H1 (cell line): ENCODE data around the gene GADD45A. TPM values are rescaled to one million over a fixed set of nuclear protein-coding genes. Genes with fewer than 3 reads are reported as not detected.

Source experiments
- CTCF ChIA-PET: fragments of 300-600 bp; sonication (Branson Sonifier 250); formaldehyde crosslinking; loops from one replicate; lab custom pipeline; 2021; ENCODE audit not compliant: partially characterized antibody; lab: Charles Lee
- POLR2A ChIA-PET: fragments of 300-600 bp; sonication (Branson Sonifier 250); formaldehyde crosslinking; loops from one replicate; lab custom pipeline; 2021; ENCODE audit warnings: inconsistent platforms; ENCODE audit not compliant: partially characterized antibody; lab: Charles Lee
- DNase-seq, 2 experiments: peaks; one replicate each; pipeline versions ENCODE4 v3.0.0 to v3.0.0-alpha.2; 2010 to 2022; ENCODE audit warnings: low spot score in 2 of 2, low read depth in 1 of 2, mixed read lengths in 1 of 2
- FAIRE-seq: peaks from 2 replicates; lab custom pipeline; 2011; peaks lifted over from hg19 to GRCh38; lab: Jason Lieb, UNC
- H2AFZ ChIP-seq: 2 replicates; pipeline ENCODE4 v1.8.1; 2012; ENCODE audit warnings: low read length, inconsistent platforms
- H2AK5ac ChIP-seq: 2 replicates; pipeline ENCODE4 v1.6.1; 2013; ENCODE audit warnings: low read depth, low read length
- H2BK120ac ChIP-seq: replicated peaks from 2 replicates; pipeline ENCODE3; 2013; ENCODE audit warnings: low read depth, low read length, inconsistent platforms
- H2BK12ac ChIP-seq: 2 replicates; pipeline ENCODE4 v1.6.1; 2013; ENCODE audit warnings: low read depth, low read length
- H2BK15ac ChIP-seq: 2 replicates; pipeline ENCODE4 v1.6.1; 2013; ENCODE audit warnings: low read length
- H2BK20ac ChIP-seq: 2 replicates; pipeline ENCODE4 v1.6.1; 2013; ENCODE audit warnings: low read length
- H2BK5ac ChIP-seq: 2 replicates; pipeline ENCODE4 v1.6.1; 2013; ENCODE audit warnings: low read depth, low read length
- H3K14ac ChIP-seq: 2 replicates; pipeline ENCODE4 v1.6.1; 2013; ENCODE audit warnings: inconsistent platforms; ENCODE audit not compliant: insufficient read length
- H3K18ac ChIP-seq: 2 replicates; pipeline ENCODE4 v1.6.1; 2013; ENCODE audit warnings: low read length; ENCODE audit errors: extremely low read depth
- H3K23ac ChIP-seq: 2 replicates; pipeline ENCODE4 v1.6.1; 2013; ENCODE audit warnings: inconsistent platforms; ENCODE audit not compliant: insufficient read length
- H3K23me2 ChIP-seq: 2 replicates; pipeline ENCODE4 v1.6.1; 2013; ENCODE audit warnings: low read depth, low read length
- H3K27ac ChIP-seq: 2 replicates; pipeline ENCODE4 v1.6.1; 2011; ENCODE audit warnings: low read depth, low read length, inconsistent platforms
- H3K27me3 ChIP-seq, 4 experiments: replicated peaks in 1 of 4; 1 replicate in 1 of 4; 2 replicates in 3 of 4; pipeline versions ENCODE4 v1.6.1 to v1.8.1; 2011 to 2013; ENCODE audit warnings: low read length in 3 of 4, mild to moderate bottlenecking in 3 of 4, inconsistent platforms in 2 of 4, mixed read lengths in 2 of 4, moderate library complexity in 1 of 4; ENCODE audit not compliant: control insufficient read depth in 3 of 4, insufficient read depth in 3 of 4; ENCODE audit errors: extremely low read depth in 1 of 4
- H3K36me3 ChIP-seq, 4 experiments: 2 replicates each; pipeline versions ENCODE4 v1.6.1 to v1.8.1; 2011 to 2013; ENCODE audit warnings: mild to moderate bottlenecking in 4 of 4, low read length in 3 of 4, moderate library complexity in 2 of 4, control low read depth in 1 of 4, inconsistent platforms in 1 of 4; ENCODE audit not compliant: insufficient read depth in 4 of 4, control insufficient read depth in 2 of 4
- H3K4ac ChIP-seq: replicated peaks from 2 replicates; pipeline ENCODE3; 2013; ENCODE audit warnings: low read length, low read depth, mixed read lengths, inconsistent platforms; ENCODE audit not compliant: insufficient read length
- H3K4me1 ChIP-seq, 4 experiments: replicated peaks in 1 of 4; 1 replicate in 1 of 4; 2 replicates in 3 of 4; pipeline versions ENCODE4 v1.6.1 to v1.8.1; 2011 to 2013; ENCODE audit warnings: low read length in 3 of 4, inconsistent platforms in 2 of 4, mixed read lengths in 1 of 4; ENCODE audit not compliant: insufficient read depth in 4 of 4, control insufficient read depth in 3 of 4
- H3K4me2 ChIP-seq, 2 experiments: 2 replicates each; pipeline versions ENCODE4 v1.6.1 to v1.8.1; 2011 to 2013; ENCODE audit warnings: low read depth in 2 of 2, low read length in 2 of 2, control low read depth in 1 of 2, inconsistent platforms in 1 of 2, mild to moderate bottlenecking in 1 of 2; ENCODE audit not compliant: insufficient read depth in 1 of 2
- H3K4me3 ChIP-seq, 4 experiments: fragments of 200-600, 300-600 bp in 1 of 4; sonication (generic), shearing (Covaris generic), sonication (Bioruptor Twin) in 1 of 4; 2 replicates each; pipeline versions ENCODE4 v1.5.1 to v1.8.1; 2011 to 2016; ENCODE audit warnings: low read length in 4 of 4, low read depth in 3 of 4, control low read depth in 2 of 4, inconsistent platforms in 2 of 4, mild to moderate bottlenecking in 2 of 4, mixed read lengths in 1 of 4, moderate library complexity in 1 of 4; ENCODE audit not compliant: insufficient read depth in 2 of 4; ENCODE audit errors: extremely low read depth in 1 of 4
- H3K56ac ChIP-seq: replicated peaks from 2 replicates; pipeline ENCODE3; 2013; ENCODE audit warnings: low read depth, mild to moderate bottlenecking, mixed read lengths, low read length, inconsistent platforms; ENCODE audit not compliant: insufficient read length
- H3K79me1 ChIP-seq: 2 replicates; pipeline ENCODE4 v1.6.1; 2013; ENCODE audit warnings: low read depth, low read length, control low read depth
- H3K79me2 ChIP-seq, 2 experiments: 2 replicates each; pipeline versions ENCODE4 v1.6.1 to v1.8.1; 2012 to 2013; ENCODE audit warnings: low read length in 2 of 2, mild to moderate bottlenecking in 2 of 2, inconsistent platforms in 1 of 2; ENCODE audit not compliant: insufficient read depth in 2 of 2, control insufficient read depth in 1 of 2
- H3K9ac ChIP-seq, 4 experiments: replicated peaks in 1 of 4; 1 replicate in 1 of 4; 2 replicates in 3 of 4; pipeline versions ENCODE4 v1.6.1 to v1.8.1; 2011 to 2013; ENCODE audit warnings: low read depth in 3 of 4, low read length in 3 of 4, control low read depth in 2 of 4, mild to moderate bottlenecking in 2 of 4, moderate library complexity in 2 of 4, inconsistent platforms in 1 of 4; ENCODE audit errors: extremely low read depth in 1 of 4
- H3K9me3 ChIP-seq, 2 experiments: 2 replicates each; pipeline versions ENCODE4 v1.6.1 to v1.8.1; 2012 to 2013; ENCODE audit warnings: mild to moderate bottlenecking in 2 of 2, moderate library complexity in 2 of 2, control low read depth in 1 of 2, inconsistent platforms in 1 of 2, low read depth in 1 of 2, low read length in 1 of 2, mixed read lengths in 1 of 2; ENCODE audit not compliant: insufficient read depth in 2 of 2
- H4K20me1 ChIP-seq, 2 experiments: replicated peaks in 1 of 2; 2 replicates each; pipeline versions ENCODE3 to v1.8.1; 2011 to 2013; ENCODE audit warnings: inconsistent platforms in 2 of 2, low read length in 2 of 2, mild to moderate bottlenecking in 1 of 2; ENCODE audit not compliant: insufficient read depth in 2 of 2, control insufficient read depth in 1 of 2
- H4K5ac ChIP-seq: 2 replicates; pipeline ENCODE4 v1.6.1; 2013; ENCODE audit warnings: low read length, low read depth, mixed read lengths, inconsistent platforms; ENCODE audit not compliant: insufficient read length
- H4K8ac ChIP-seq: 2 replicates; pipeline ENCODE4 v1.8.0; 2013; ENCODE audit warnings: mild to moderate bottlenecking, moderate library complexity, low read length, inconsistent platforms; ENCODE audit not compliant: insufficient read depth; ENCODE audit errors: extremely low read depth
- H4K91ac ChIP-seq: replicated peaks from 2 replicates; pipeline ENCODE3; 2013; ENCODE audit warnings: low read length, mixed read lengths, inconsistent platforms; ENCODE audit not compliant: insufficient read length
- CBX5 ChIP-seq: fragments of 300-800, 300-1000 bp; sonication (generic); IDR thresholded peaks from 2 replicates; pipeline ENCODE4 v1.7.1; 2016; ENCODE audit warnings: antibody characterized with exemption, low read length, low read depth
- ZNF274 ChIP-seq: IDR thresholded peaks from 2 replicates; pipeline ENCODE4 v1.7.0; 2012; ENCODE audit warnings: low read length, borderline replicate concordance; ENCODE audit errors: extremely low read depth
- WGBS, 2 experiments: shearing (Covaris generic) in 1 of 2; methylation state at CpG; one replicate each; pipeline versions ENCODE4 v1.1.6 to v1.1.7; 2013 to 2015; ENCODE audit warnings: low lambda C conversion rate in 2 of 2, mixed read lengths in 2 of 2, inconsistent platforms in 1 of 2, low coverage in 1 of 2, missing lambda C conversion rate in 1 of 2; ENCODE audit not compliant: insufficient replicate concordance in 2 of 2, insufficient coverage in 1 of 2, insufficient read length in 1 of 2; ENCODE audit errors: extremely low coverage in 1 of 2, missing lambda C conversion rate in 1 of 2; 5-methylcytosine and 5-hydroxymethylcytosine counted together
- polyA plus RNA-seq, 7 experiments: library from polyadenylated mRNA; depleted of rRNA in 3 of 7; stranded (reverse) in 5 of 7; unstranded in 2 of 7; fragments of >200 nt in 5 of 7; fragments of 200-250 nt in 2 of 7; gene quantifications; 1 replicate in 5 of 7; 2 replicates in 1 of 7; 4 replicates in 1 of 7; pipeline versions ENCODE4 v1.2.1 to v1.2.3, GENCODE V29; 2011 to 2013; ENCODE audit warnings: missing spikeins in 2 of 7, mixed read lengths in 2 of 7
- total RNA-seq: library from RNA; stranded (reverse); fragmentation: NEBNext Ultra II Directional; extraction: Animal tissue kit (Norgen Biotek cat#: 25700); gene quantifications from 2 replicates; pipeline ENCODE4 v1.2.1, GENCODE V29; 2021
- TF ChIP-seq, protein P1 (sequence below): IDR thresholded peaks from 2 replicates; pipeline ENCODE4 v1.6.1; 2012; ENCODE audit warnings: low read length, inconsistent platforms
- TF ChIP-seq, protein P2 (sequence below): IDR thresholded peaks from 2 replicates; pipeline ENCODE4 v1.6.1; 2012; ENCODE audit warnings: inconsistent platforms

The GADD45A gene
- total and polyA plus RNA-seq, 2 of the 8 experiments (the other 6 are each of a cell fraction or from before 2014, with no cell fraction given), result 7.6 to 15.6 TPM

DNA sequence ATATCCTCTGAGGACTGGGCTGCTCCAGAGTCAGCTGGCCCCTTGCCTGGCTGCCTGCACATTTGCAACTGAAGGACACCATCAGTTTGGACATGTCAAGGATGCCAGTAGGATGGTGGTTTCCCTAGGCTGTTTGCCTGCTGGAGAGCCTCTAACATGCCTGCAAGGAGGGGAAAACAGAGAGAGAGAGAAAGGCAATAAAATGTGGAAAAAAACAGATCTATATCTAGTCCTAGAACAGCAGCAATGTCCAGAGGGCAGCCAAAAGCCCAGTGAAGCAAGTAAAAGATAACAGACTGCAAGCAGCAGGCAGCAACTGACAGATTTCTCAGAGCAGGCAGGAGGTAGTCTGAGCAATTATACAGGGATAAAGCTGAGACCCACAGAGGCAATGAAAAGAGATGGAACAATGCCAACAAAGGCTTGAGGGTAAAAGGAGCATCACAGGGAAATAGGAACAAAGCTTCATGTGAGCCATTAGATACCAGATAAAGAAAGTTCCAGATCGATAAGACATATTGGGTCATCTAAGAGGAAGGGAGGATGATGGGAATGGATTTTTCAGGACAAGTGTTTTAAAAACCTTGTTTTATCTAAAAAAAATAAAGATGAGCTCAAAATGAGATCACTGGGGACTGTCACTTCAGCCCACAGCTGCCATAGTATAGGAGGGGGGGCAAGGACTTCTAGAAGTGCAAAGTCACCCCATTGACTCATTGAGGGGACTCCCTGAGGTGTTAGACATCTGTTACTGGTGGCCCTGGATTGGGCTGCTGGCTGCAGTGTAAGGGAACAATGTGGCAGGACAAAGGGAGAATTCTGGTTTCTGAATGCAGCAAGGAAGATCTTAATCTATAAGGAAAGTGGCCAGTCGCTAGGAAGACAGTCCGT is 38.6 kb upstream of the GADD45A start:
- no peaks in the 10 kb centered on the region for H3K23me2 ChIP-seq
- no peak overlapping the region for H3K4me2 ChIP-seq
- no peaks in the 10 kb centered on the region for H4K20me1 ChIP-seq
- ChIA-PET CTCF (interaction anchor here (0.6 to 2.1 kb wide), 7 partner anchors 15 to 124 kb away, joined by 3 to 6 read pairs (median 3); no protein-coding TSS in a partner anchor), POLR2A (no interaction called here)
- H3K18ac ChIP-seq, result no peak overlapping the region
- H3K36me3 ChIP-seq, result no peaks in the 10 kb centered on the region
- H4K5ac ChIP-seq, result no peak overlapping the region
- no peak overlapping the region for H3K56ac ChIP-seq
- no peak overlapping the region for H3K4me3 ChIP-seq
- DNase-seq (no peak), FAIRE-seq (no peak)
- no peak for TF ChIP-seq ZNF274
- TF ChIP-seq, protein P1, sequence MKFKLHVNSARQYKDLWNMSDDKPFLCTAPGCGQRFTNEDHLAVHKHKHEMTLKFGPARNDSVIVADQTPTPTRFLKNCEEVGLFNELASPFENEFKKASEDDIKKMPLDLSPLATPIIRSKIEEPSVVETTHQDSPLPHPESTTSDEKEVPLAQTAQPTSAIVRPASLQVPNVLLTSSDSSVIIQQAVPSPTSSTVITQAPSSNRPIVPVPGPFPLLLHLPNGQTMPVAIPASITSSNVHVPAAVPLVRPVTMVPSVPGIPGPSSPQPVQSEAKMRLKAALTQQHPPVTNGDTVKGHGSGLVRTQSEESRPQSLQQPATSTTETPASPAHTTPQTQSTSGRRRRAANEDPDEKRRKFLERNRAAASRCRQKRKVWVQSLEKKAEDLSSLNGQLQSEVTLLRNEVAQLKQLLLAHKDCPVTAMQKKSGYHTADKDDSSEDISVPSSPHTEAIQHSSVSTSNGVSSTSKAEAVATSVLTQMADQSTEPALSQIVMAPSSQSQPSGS, result no peak
- TF ChIP-seq, protein P2, sequence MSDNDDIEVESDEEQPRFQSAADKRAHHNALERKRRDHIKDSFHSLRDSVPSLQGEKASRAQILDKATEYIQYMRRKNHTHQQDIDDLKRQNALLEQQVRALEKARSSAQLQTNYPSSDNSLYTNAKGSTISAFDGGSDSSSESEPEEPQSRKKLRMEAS, result no peak
- no peak for TF ChIP-seq CBX5
- no peaks in the 10 kb centered on the region for H3K79me1 ChIP-seq
- no peak overlapping the region for H3K27ac ChIP-seq
- H2AFZ ChIP-seq, result no peak overlapping the region
- no peak overlapping the region for H2BK20ac ChIP-seq
- H4K91ac ChIP-seq, result no peak overlapping the region
- H4K8ac ChIP-seq, result no peak overlapping the region
- no peak overlapping the region for H3K9ac ChIP-seq
- H2BK15ac ChIP-seq, result peak overlapping the region; percentile 61; the same call in 1 of the 2 replicates
- no peaks in the 10 kb centered on the region for H3K9me3 ChIP-seq
- no peak overlapping the region for H3K4ac ChIP-seq
- no peak overlapping the region for H3K14ac ChIP-seq
- H3K27me3 ChIP-seq, result no peaks in the 10 kb centered on the region
- H2BK5ac ChIP-seq, result no peak overlapping the region
- H3K4me1 ChIP-seq, result no peaks in the 10 kb centered on the region; a peak in 1 of 7 replicates
- H2BK120ac ChIP-seq, result no peak overlapping the region
- WGBS, 2 experiments, result 89% methylated on average over 3 of the region's 3 CpGs; no CpG with 5 or more reads in 1 of the 2 experiments
- no peak overlapping the region for H2AK5ac ChIP-seq
- no peak overlapping the region for H2BK12ac ChIP-seq
- no peaks in the 10 kb centered on the region for H3K79me2 ChIP-seq
- H3K23ac ChIP-seq, result no peak overlapping the region
